Activated CD8-positive, alpha-beta memory T cell treated with anti-CD3 and anti-CD28 coated beads, Interleukin-2, amount 50 U/mL, for 1 hour (primary cell): ENCODE measurements around the gene C2orf92.
"Not testable (repeated sequence)": the region's sequence is repeated elsewhere in the genome, so short reads cannot be mapped to it uniquely, and the experiment has no call there.

Source experiments
- DNase-seq: peaks from one replicate; pipeline ENCODE4 v3.0.0-alpha.2; 2020; ENCODE audit errors: extremely low read depth

The C2orf92 gene

DNA sequence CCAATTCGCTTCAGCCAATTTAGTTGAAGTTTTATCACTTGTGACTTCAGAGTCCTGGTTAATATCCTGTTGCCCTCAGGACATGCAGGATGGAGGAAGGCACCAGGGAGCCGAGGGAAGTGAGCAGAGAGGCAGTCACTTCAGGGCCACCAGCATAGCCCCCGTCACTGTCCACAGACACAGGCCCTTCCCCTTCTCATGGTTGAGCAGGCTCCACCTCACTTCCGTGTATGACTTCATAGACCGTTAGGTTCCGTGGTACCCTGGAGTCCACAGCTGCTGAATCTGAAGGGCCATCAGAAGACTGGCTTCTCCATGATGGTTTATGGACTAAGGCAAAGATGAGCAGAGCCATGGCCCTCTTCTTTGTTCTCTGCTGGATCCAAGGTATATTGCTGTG is at the start of gene C2orf92:
C2orf92 (plus strand) TSS at position 266 of the 400 bp plus-strand sequence; CDS start at position 342, 76 bp downstream.
- DNase-seq: no peak

DNA sequence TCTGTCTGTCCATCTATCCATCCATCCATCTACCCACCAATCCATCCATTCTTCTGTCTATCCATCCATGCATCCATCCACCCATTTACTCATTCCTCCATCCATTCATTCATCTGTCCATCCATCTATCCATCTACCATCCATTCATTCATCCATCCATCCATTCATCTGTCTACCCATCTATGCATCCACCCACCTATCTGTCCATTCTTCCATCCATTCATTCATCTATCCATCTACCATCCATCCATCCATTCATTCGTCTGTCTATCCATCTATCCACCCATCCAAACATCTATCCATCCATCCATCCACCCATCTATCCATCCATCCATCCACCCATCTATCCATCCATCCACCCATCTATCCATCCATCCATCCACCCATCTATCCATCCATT is 49.0 kb upstream of the C2orf92 start:
- DNase-seq: not testable (repeated sequence)

DNA sequence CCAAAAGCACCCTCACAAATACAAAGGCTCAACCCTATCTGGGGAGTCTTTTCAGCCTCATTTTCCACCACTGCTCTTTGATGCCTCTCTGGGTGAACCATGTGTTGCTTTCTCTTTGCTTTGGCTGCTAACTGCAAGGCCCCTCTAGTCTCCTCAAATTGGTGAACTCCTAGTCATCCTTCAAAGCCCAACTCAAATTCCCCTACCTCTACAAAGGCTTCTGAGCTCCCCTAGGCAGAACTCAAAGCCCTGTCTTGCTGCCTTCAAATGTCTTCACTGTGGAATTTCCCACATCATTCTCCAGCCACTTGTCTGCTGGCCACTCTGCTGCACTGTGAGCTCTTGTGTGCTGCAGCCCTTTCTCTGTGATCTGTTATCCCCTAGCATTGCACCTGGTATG is 46.5 kb upstream of the C2orf92 start:
- not testable (repeated sequence) for DNase-seq

DNA sequence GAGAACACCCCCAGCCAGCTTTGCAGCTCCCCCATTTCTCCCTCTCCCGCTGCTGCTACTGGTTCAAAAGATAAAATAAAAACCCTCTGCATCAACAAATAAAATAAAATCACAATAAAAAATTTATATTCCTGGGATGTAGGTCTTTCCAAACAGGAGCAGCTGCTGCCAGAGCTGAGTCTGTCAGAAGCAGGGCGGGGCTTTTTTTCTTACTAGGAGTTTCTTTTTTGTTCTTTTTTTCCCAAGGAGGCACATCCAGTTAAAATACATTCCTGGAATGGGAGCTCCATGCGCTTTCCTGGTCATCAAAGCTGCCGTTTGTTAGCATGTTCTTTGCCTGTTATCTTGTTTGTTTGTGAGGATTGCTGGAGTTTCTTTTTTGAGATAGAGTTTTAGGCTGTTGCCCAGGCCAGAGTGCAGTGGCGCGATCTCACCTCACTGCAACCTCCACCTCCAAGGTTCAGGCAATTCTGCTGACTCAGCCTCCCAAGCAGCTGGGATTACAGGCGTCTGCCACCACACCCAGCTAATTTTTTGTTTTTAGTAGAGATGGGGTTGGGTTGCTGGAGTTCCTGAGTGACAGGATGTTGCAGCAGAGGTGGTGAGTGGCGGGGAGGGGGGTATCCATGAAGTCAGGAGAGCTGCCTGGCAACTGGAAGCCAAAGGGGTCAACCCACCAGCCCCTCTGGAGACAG is 44.0 kb upstream of the C2orf92 start:
- not testable (repeated sequence) for DNase-seq

DNA sequence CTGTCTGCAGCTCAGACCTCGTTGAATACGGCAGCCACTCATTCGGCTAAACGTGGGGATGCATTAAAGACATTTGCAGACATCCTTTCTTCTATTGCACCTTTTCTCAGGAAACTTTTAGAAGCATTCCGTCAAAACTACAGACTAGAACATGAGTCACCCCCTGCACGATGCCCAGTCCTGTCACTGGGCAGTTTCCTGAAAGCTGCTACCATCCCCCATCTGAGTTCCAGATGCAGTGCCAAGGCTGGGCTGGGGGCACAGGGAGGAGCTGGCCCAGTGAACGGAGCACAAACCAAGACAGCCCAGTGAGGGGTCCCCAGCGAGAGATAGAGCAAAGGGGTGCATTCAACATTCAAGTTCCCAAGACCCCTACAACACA is 43.5 kb upstream of the C2orf92 start:
- DNase-seq: not testable (repeated sequence)

DNA sequence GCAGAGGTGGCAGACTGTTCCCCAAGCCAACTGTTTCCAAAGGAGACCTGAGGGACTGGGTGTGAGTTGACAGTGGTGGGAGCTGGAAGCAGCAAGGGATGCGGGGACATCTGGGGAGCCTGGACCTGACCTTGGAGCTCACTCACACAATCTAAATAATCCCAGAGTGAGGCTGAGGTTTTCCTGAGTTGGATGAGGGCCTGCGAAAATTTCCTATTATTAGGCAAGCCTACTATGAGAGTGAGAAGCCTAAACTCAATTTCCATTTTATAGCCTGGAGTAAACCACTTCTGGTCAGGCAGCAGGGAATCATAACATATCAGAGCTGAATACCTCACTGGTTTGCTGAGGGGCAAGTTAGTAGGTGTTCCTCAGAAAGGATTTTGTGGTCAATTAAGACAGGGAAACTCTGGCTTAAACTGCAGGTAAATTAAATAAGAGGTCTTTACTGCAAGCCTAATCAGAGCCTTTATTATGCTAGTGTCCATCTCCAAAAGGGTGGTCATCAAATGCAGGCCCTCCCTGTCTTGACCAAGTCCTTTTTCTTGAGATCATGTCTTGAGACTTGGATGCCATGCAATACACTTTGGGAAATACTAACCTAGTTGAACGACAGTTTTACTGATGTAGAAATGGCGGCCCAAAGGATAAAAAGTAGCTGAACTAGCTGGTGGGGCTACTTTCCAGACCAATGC is 25.3 kb upstream of the C2orf92 start:
- DNase-seq: no peak

DNA sequence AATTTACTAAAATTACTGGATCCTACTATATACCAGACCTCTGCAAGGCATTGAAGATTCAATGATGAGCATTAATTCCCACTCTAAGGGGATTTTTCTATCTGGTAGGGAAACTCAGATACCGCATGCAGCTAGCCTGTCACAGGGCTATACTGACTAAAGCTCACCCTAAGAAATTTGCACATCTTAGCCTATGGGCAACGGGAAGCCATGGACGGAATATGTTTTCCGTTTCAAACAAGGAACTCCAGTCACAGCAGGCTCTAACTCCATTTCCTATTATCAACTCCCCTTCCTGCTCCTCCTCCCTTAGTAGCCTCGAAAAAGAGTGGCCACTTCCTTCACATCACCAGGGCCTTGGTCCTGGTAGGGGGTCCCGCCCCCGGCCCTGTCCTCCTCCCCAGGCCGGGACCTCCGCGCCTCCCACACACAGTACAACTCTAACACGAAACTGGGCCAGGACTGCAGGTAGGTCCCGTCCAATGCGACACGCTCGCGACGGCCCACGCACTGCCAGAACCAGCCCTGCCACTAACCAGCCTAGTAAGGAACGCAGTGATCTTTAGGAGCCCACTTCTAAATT is 24.3 kb upstream of the C2orf92 start:
- DNase-seq: no peak

- DNase-seq: peak; percentile 96
These were observed 23.6 kb upstream of the C2orf92 start, which contains the start of gene COX5B for GRCh38 chr2:97645695-97646629. Gene COX5B (plus strand): TSS chr2:97646062. CDS start chr2:97646087, 25 bp downstream.

DNA sequence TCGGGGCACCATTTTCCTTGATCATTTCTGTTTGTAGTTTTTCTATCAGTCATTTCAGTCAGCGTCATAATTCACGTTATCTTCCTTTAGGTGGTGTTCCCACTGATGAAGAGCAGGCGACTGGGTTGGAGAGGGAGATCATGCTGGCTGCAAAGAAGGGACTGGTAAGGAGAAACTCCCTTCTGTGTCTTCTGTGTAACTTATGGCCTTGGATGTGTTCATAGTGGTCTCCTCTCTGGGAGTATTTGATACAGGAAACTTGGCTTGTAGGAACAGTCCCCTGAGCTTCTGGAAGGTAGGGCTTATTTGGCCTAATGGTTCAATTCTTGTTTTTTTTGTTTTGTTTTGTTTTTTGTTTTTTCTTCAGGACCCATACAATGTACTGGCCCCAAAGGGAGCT is 22.5 kb upstream of the C2orf92 start:
- DNase-seq: no peak

DNA sequence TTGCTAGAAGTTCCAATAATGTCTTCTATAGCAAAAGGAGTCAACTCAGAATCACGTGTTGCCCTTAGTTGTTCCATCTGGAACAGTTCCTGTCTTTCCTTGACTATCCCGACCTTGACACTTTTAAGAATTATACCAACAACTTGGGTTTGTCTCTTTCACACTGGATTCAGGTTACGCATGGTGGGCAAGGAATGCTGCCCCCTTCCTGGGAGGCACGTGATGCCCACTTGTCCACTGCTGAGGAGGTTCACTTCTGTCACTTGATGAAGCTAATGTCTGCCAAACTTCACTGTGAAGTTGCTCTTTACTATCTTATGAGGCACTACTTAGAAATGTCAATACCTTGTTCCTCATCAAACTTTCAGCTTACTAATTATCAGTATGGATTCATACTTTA is 18.4 kb upstream of the C2orf92 start:
- DNase-seq: no peak

GRCh38 chr2:97653473-97653872 is 16.0 kb upstream of the C2orf92 start:
- DNase-seq: no peak

DNA sequence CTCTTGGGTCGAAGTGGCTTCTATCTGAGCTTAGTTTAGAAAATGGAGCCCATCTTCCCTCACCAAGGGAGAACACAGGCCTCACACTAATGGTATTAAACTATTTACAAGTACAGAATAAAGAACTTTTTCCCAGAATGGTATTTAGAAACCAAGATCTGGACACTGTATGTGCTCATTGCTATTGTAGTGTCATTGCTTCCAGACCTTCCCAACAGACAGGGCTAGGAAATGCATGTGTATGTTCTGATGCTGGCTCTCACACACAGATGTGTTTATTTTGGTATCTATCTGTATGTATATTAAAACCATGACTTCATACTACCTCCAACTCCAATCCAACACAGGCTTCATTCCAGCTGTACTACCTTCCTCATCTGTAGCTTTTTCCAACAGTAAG is 15.6 kb upstream of the C2orf92 start:
- no peak for DNase-seq

- DNase-seq: no peak
These were observed 15.2 kb upstream of the C2orf92 start for GRCh38 chr2:97654309-97654708.

DNA sequence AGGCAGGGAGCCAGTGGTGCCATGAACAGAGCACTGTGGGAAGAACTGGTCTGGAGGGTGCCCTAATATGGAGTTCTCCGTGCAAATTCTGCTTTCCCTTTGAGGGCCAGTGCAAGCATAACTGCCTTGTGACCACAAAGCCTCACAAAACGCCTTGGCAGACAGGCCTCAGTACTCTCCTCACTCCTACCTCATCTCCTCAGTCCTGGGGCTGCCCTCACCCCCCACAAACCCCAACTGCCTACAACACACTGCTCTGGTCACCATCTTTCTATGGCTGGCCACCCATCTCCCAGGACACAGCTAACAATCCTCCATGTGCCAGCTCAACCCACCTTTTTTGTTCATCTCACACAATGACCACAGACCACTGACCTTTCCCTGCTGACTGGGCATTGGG is 14.7 kb upstream of the C2orf92 start:
- no peak for DNase-seq

DNA sequence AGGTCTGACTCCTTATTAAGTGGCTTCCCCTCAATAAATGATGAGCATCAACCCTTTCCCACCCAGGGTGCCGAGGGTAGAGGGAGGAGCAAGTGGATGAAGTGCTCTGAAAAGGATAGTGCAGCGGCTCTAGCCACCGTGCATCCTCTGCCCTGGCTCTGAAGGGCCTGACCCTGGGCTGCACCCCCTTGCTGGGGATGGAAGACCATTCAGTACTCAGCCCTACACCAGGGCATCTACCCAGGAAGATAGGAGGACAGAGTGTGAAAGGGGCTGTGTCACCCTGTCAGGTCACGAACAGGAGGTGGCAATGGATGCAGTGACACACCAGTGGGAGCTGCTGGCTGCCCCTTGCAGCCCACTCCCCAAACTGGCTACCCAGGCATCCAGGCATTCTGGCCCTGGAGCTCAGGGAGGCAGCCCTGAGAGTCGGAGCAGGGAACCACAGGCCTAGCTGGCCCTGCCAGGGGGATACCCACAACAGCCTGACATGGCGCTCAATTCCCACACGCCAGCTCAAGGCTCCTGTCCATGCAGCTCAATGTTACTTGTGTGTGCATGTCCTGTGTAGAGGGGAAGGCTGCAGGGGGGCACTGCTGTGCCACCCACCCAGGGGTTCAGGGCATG is 13.3 kb upstream of the C2orf92 start:
- no peak for DNase-seq

DNA sequence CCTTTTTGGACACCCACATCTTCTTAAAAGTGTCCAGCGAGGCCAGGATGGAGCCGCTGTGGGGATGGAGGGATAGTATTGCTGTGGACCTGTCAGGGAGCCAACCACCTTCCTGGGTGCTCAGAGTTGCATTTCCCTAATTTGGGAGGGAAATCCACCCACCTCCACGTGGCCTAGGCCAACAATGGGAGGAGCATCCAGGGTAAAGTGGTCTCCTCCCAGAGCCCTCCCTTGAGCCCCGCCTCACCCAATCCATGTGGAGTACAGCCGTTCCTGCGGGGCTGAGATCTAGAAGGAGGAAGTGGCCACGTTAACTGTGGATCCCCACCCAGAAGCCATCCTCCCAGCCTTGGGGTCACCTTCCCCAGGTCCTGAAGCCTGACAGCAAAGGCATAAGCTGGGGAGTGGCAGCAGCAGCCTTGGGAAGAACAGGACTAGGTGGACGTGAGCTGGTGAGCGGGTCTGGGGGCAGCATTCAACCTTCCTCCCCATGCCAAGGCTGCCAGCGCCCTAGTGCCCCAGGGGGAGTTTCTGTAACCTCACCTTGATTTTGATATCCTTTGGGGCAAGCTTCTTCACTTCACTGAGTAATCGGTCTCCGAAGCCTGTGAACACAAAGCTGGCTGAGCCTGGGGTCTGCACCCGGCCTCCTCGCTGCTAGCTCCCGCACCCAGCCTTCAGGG is 12.5 kb upstream of the C2orf92 start:
- no peak for DNase-seq

- no peak for DNase-seq
These were observed 11.4 kb upstream of the C2orf92 start for GRCh38 chr2:97657986-97658690.

DNA sequence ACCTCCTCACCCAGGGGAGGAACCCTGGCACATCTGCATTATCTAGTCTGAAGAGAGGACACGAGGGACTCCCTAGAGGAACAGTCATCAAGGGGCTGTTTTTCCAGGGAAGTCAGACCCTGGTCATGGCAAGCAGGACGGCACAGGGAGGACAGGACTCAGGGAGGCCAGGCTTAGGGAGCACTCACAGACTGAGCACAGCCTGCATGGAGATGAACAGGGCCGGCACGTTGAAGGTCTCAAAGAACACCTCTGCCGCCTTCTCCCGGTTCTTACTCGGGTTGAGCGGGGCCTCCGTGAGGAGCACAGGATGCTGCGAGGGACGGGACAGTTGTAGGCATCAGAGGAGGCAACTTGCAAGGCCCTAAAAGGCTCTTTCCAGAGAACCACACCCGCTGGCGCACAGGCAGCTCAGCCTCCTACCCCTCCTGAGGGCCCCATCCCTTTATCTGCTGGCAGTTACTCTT is 10.8 kb upstream of the C2orf92 start:
- no peak for DNase-seq

- DNase-seq: no peak
These were observed 10.1 kb upstream of the C2orf92 start for GRCh38 chr2:97659256-97660043.
